HG03139 (cell line): ENCODE results near the gene INPP4B.

ENCODE experiments used
- ATAC-seq: cut with Tn5 transposase; IDR thresholded peaks from one replicate; pipeline ENCODE4 v1.9.1; 2021; ENCODE audit not compliant: unreplicated experiment

The INPP4B gene

GRCh38 chr4:142168181-142168580, 677.9 kb downstream of the INPP4B start:
- ATAC-seq, result no peak

- ATAC-seq, result no peak
Measured at GRCh38 chr4:142164767-142165500, 681.2 kb downstream of the INPP4B start.

GRCh38 chr4:142161086-142161485, 685.0 kb downstream of the INPP4B start:
- ATAC-seq, result no peak

- no peak for ATAC-seq
Measured at GRCh38 chr4:142160509-142160908, 685.6 kb downstream of the INPP4B start.

GRCh38 chr4:142158980-142159379, 687.1 kb downstream of the INPP4B start:
- no peak for ATAC-seq

- no peak for ATAC-seq
Measured at GRCh38 chr4:142156256-142156655, 689.8 kb downstream of the INPP4B start.

GRCh38 chr4:142155347-142155746, 690.8 kb downstream of the INPP4B start:
- ATAC-seq, result no peak

- ATAC-seq, result no peak
Measured at GRCh38 chr4:142150483-142150882, 695.6 kb downstream of the INPP4B start.

- ATAC-seq, result no peak
Measured at GRCh38 chr4:142144813-142145212, 701.3 kb downstream of the INPP4B start.

- no peak for ATAC-seq
Measured at GRCh38 chr4:142142366-142143054, 703.6 kb downstream of the INPP4B start.

- no peak for ATAC-seq
Measured at GRCh38 chr4:142141224-142141623, 704.9 kb downstream of the INPP4B start.

- no peak for ATAC-seq
Measured at GRCh38 chr4:142130666-142131065, 715.4 kb downstream of the INPP4B start.

- ATAC-seq, result no peak
Measured at GRCh38 chr4:142129931-142130330, 716.2 kb downstream of the INPP4B start.

- no peak for ATAC-seq
Measured at GRCh38 chr4:142129473-142129872, 716.6 kb downstream of the INPP4B start.

GRCh38 chr4:142128529-142128928, 717.6 kb downstream of the INPP4B start:
- ATAC-seq, result no peak

GRCh38 chr4:142126890-142127497, 719.1 kb downstream of the INPP4B start:
- no peak for ATAC-seq

GRCh38 chr4:142124874-142125273, 721.2 kb downstream of the INPP4B start:
- no peak for ATAC-seq

- no peak for ATAC-seq
Measured at GRCh38 chr4:142121448-142122350, 724.4 kb downstream of the INPP4B start.

GRCh38 chr4:142120921-142121320, 725.2 kb downstream of the INPP4B start:
- ATAC-seq, result no peak

GRCh38 chr4:142112451-142112850, 733.6 kb downstream of the INPP4B start:
- ATAC-seq, result no peak

GRCh38 chr4:142110136-142110535, 736.0 kb downstream of the INPP4B start:
- ATAC-seq, result no peak
